CD4-positive, alpha-beta T cell (primary cell): ENCODE measurements around the gene LPAR1. TPM values are rescaled to one million over a fixed set of nuclear protein-coding genes. Genes with fewer than 3 reads are reported as not detected.

Source experiments
- ATAC-seq: fragments of 200-7000 bp; cut with Tn5 transposase; one replicate; pipeline ENCODE4 v1.10.0; 2022; ENCODE audit warnings: mild to moderate bottlenecking; ENCODE audit not compliant: poor library complexity
- CTCF ChIA-PET: fragments of 350-600 bp; sonication (Branson Sonifier 250); formaldehyde crosslinking; loops from one replicate; lab custom pipeline; 2021; ENCODE audit warnings: antibody characterized with exemption, inconsistent platforms; lab: Charles Lee
- POLR2A ChIA-PET: fragments of 350-600 bp; sonication (Branson Sonifier 250); formaldehyde crosslinking; loops from one replicate; lab custom pipeline; 2021; ENCODE audit warnings: antibody characterized with exemption, inconsistent platforms; lab: Charles Lee
- DNase-seq, 14 experiments: peaks; one replicate each; pipeline ENCODE4 v3.0.0-alpha.2; 2013 to 2020; ENCODE audit warnings: mixed read lengths in 2 of 14
- H3K27ac ChIP-seq, 2 donors: one replicate each; pipeline versions ENCODE4 v1.5.1 to v1.7.0; 2013; ENCODE audit warnings: low read length in 2 of 2, low read depth in 1 of 2, mild to moderate bottlenecking in 1 of 2
- H3K27me3 ChIP-seq, 2 experiments: 1 replicate in 1 of 2; 2 replicates in 1 of 2; pipeline versions ENCODE4 v1.6.1 to v1.7.0; 2013; ENCODE audit warnings: low read length in 2 of 2, control low read depth in 1 of 2, mild to moderate bottlenecking in 1 of 2, moderate library complexity in 1 of 2; ENCODE audit not compliant: insufficient read depth in 2 of 2, control insufficient read depth in 1 of 2
- H3K36me3 ChIP-seq: one replicate; pipeline ENCODE4 v1.6.1; 2013; ENCODE audit warnings: low read length, control low read depth; ENCODE audit not compliant: insufficient read depth
- H3K4me1 ChIP-seq: one replicate; pipeline ENCODE4 v1.6.1; 2013; ENCODE audit warnings: low read length, control low read depth; ENCODE audit not compliant: insufficient read depth
- H3K4me3 ChIP-seq: one replicate; pipeline ENCODE4 v1.5.1; 2013; ENCODE audit warnings: mild to moderate bottlenecking, low read length, moderate library complexity
- H3K9me3 ChIP-seq, 2 experiments: 1 replicate in 1 of 2; 2 replicates in 1 of 2; pipeline versions ENCODE4 v1.6.1 to v1.7.0; 2013; ENCODE audit warnings: low read length in 2 of 2, mild to moderate bottlenecking in 2 of 2, control low read depth in 1 of 2, moderate library complexity in 1 of 2; ENCODE audit not compliant: control insufficient read depth in 1 of 2, insufficient read depth in 1 of 2
- H3K27ac Mint-ChIP-seq: one replicate; pipeline ENCODE4 v1.8.0; 2020; ENCODE audit warnings: mixed read lengths
- H3K27me3 Mint-ChIP-seq: one replicate; pipeline ENCODE4 v1.8.0; 2021; ENCODE audit warnings: mixed read lengths
- H3K36me3 Mint-ChIP-seq: one replicate; pipeline ENCODE4 v1.8.0; 2021; ENCODE audit warnings: low read depth, mixed read lengths
- H3K4me1 Mint-ChIP-seq: one replicate; pipeline ENCODE4 v1.8.0; 2021; ENCODE audit warnings: low read depth, mixed read lengths
- H3K4me3 Mint-ChIP-seq: one replicate; pipeline ENCODE4 v1.8.0; 2020; ENCODE audit warnings: mild to moderate bottlenecking, mixed read lengths
- H3K9me3 Mint-ChIP-seq: one replicate; pipeline ENCODE4 v1.8.0; 2020; ENCODE audit warnings: mixed read lengths
- intact Hi-C, 2 experiments: fragments of 100-400 bp; cut with DNase I in 1 of 2; cut with micrococcal nuclease in 1 of 2; formaldehyde crosslinking; loops; one replicate each; pipeline versions ENCODE4 v1.15.1 to v1.9.0; 2023 to 2025; cut with DNase I, micrococcal nuclease
- total RNA-seq, 174 experiments: library from RNA in 2 of 174; stranded (reverse) in 2 of 174; gene quantifications; one replicate each; pipeline ENCODE4 v1.2.3 and lab custom pipeline; 2021 to 2026
- TF ChIP-seq, protein P1 (sequence below): fragments of 200-600 bp; IDR thresholded peaks from one replicate; pipeline ENCODE4 v1.8.0; 2022; ENCODE audit warnings: antibody characterized with exemption, mild to moderate bottlenecking

The LPAR1 gene
- total RNA-seq, 2 experiments from 2014 or later = not detected

DNA sequence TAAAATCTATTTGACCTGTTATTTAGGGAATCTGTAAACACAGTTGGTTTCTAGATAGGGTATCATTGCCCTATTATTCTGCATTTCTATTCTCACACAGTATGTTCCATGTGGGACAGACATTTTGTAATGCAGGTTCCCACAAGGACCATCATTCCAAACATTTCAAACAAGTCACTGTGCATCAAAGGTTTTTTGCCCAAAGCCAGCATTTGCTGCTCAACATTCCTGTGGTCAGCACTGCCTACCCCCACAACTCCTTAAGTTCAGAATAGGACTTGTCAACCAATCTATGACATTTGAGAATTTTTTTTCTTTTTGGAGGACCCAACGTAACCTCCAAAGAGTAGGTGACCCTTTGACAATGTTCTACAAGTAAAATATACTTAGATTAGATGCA is 95.7 kb downstream of the LPAR1 start:
- Histone ChIP-seq H3K4me1 (no peaks in the 10 kb centered on the region), H3K27me3 (no peaks in the 10 kb centered on the region), H3K27ac (no peak overlapping the region), H3K4me3 (no peak overlapping the region), H3K36me3 (no peaks in the 10 kb centered on the region), H3K9me3 (no peaks in the 10 kb centered on the region)
- TF ChIP-seq, protein P1, sequence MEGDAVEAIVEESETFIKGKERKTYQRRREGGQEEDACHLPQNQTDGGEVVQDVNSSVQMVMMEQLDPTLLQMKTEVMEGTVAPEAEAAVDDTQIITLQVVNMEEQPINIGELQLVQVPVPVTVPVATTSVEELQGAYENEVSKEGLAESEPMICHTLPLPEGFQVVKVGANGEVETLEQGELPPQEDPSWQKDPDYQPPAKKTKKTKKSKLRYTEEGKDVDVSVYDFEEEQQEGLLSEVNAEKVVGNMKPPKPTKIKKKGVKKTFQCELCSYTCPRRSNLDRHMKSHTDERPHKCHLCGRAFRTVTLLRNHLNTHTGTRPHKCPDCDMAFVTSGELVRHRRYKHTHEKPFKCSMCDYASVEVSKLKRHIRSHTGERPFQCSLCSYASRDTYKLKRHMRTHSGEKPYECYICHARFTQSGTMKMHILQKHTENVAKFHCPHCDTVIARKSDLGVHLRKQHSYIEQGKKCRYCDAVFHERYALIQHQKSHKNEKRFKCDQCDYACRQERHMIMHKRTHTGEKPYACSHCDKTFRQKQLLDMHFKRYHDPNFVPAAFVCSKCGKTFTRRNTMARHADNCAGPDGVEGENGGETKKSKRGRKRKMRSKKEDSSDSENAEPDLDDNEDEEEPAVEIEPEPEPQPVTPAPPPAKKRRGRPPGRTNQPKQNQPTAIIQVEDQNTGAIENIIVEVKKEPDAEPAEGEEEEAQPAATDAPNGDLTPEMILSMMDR = no peak
- ChIA-PET CTCF (no interaction called here), POLR2A (no interaction called here)
- no peak for ATAC-seq
- no peaks in the 10 kb centered on the region for H3K9me3 Mint-ChIP-seq
- DNase-seq = no peak
- no peaks in the 10 kb centered on the region for H3K27me3 Mint-ChIP-seq
- no peak overlapping the region for H3K4me3 Mint-ChIP-seq
- H3K36me3 Mint-ChIP-seq = no peaks in the 10 kb centered on the region
- no peak overlapping the region for H3K27ac Mint-ChIP-seq
- no peaks in the 10 kb centered on the region for H3K4me1 Mint-ChIP-seq
- intact Hi-C loops = no loop called here

DNA sequence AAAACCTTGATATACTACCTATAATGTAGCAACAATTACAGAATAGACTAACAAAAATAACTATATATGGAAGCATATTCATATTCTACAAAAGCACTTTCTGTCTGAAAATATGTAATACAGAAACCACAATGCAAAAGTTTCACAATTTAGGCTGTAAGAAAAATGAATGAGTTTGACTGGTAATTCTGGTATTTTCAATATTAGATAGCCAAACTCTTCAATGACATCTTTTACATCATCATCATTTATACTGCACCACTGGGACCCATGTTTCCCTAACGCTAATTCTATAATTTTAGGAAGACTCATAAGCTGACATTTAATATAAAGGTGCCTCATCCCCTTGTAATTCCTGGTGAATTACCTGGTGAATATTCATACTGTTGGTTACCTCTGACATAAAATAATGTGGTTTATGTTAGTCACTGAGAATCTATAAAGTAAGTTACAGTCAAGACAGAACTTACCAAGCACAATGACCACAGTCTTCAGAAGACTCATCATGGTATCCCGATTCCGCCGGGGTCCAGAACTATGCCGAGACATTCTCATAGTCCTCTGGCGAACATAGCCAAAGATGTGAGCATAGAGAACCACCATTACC is 97.2 kb downstream of the LPAR1 start:
- DNase-seq (no peak), ATAC-seq (no peak)
- Histone ChIP-seq H3K36me3 (no peaks in the 10 kb centered on the region), H3K9me3 (no peaks in the 10 kb centered on the region), H3K27ac (no peak overlapping the region), H3K4me3 (no peak overlapping the region), H3K27me3 (no peaks in the 10 kb centered on the region), H3K4me1 (no peaks in the 10 kb centered on the region)
- intact Hi-C loops = no loop called here
- no peak overlapping the region for H3K4me3 Mint-ChIP-seq
- no peaks in the 10 kb centered on the region for H3K36me3 Mint-ChIP-seq
- no peaks in the 10 kb centered on the region for H3K4me1 Mint-ChIP-seq
- POLR2A ChIA-PET = no interaction called here
- no peaks in the 10 kb centered on the region for H3K27me3 Mint-ChIP-seq
- no peak overlapping the region for H3K27ac Mint-ChIP-seq
- no peaks in the 10 kb centered on the region for H3K9me3 Mint-ChIP-seq
- CTCF ChIA-PET = no interaction called here
- TF ChIP-seq, protein P1 = no peak

DNA sequence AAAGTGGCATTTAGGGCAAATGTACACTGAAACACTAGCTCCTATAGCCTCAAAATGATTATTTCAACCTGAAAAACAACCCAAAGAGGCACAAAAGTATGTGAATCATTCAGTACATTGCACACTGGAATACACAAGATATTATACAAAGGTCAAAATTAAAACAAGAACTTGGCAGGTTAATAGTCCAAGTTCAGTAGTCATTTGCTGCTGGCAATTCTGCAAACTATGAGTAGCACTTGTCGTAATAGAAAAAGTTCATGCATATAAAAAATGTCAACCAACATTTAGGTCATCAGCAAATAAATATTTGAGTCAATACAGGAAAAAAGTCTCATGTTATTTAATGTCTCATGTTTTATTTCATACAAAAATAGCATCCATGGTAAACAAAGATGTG is 98.7 kb downstream of the LPAR1 start:
- no peak overlapping the region for H3K4me3 Mint-ChIP-seq
- H3K9me3 ChIP-seq = no peaks in the 10 kb centered on the region
- no peak overlapping the region for H3K27ac Mint-ChIP-seq
- H3K27me3 ChIP-seq = no peaks in the 10 kb centered on the region
- no peak overlapping the region for H3K27ac ChIP-seq
- no peak overlapping the region for H3K4me3 ChIP-seq
- H3K36me3 ChIP-seq = no peaks in the 10 kb centered on the region
- TF ChIP-seq, protein P1 = no peak
- ATAC-seq (no peak), DNase-seq (no peak)
- H3K4me1 ChIP-seq = no peaks in the 10 kb centered on the region
- H3K9me3 Mint-ChIP-seq = no peaks in the 10 kb centered on the region
- CTCF ChIA-PET = no interaction called here
- intact Hi-C loops = no loop called here
- H3K27me3 Mint-ChIP-seq = no peaks in the 10 kb centered on the region
- no peaks in the 10 kb centered on the region for H3K4me1 Mint-ChIP-seq
- POLR2A ChIA-PET = no interaction called here
- no peaks in the 10 kb centered on the region for H3K36me3 Mint-ChIP-seq
